MM.1S (cell line): ENCODE measurements around the gene RABGAP1L.

Experiments used
- DNase-seq: peaks from one replicate; pipeline ENCODE4 v3.0.0-alpha.2; 2015
- H2AFZ ChIP-seq: fragments of 300-600 bp; sonication (generic); 2 replicates; pipeline ENCODE4 v1.6.0; 2016; ENCODE audit warnings: antibody characterized with exemption, low read length
- H3F3A ChIP-seq: fragments of 300-600 bp; sonication (generic); 2 replicates; pipeline ENCODE4 v1.6.1; 2016; ENCODE audit warnings: mild to moderate bottlenecking, antibody characterized with exemption, low read length, moderate library complexity, mixed read lengths; ENCODE audit not compliant: insufficient read depth
- H3K27ac ChIP-seq: fragments of 300-600 bp; sonication (generic); 2 replicates; pipeline ENCODE4 v1.5.1; 2016; ENCODE audit warnings: mild to moderate bottlenecking, low read length
- H3K27me3 ChIP-seq: fragments of 300-600 bp; sonication (generic); replicated peaks from 2 replicates; pipeline ENCODE4 v1.6.0; 2016; ENCODE audit warnings: low read length; ENCODE audit not compliant: insufficient read depth
- H3K36me3 ChIP-seq: fragments of 300-600 bp; sonication (generic); replicated peaks from 2 replicates; pipeline ENCODE4 v1.6.1; 2016; ENCODE audit warnings: mild to moderate bottlenecking, low read length, mixed read lengths; ENCODE audit not compliant: insufficient read depth
- H3K4me1 ChIP-seq: fragments of 300-600 bp; sonication (generic); 2 replicates; pipeline ENCODE4 v1.6.1; 2016; ENCODE audit warnings: low read length, mixed read lengths
- H3K4me2 ChIP-seq: fragments of 300-600 bp; sonication (generic); 2 replicates; pipeline ENCODE4 v1.6.0; 2016; ENCODE audit warnings: low read depth, low read length
- H3K4me3 ChIP-seq: fragments of 300-600 bp; sonication (generic); 2 replicates; pipeline ENCODE4 v1.5.1; 2016; ENCODE audit warnings: low read length, mixed read lengths
- H3K79me2 ChIP-seq: fragments of 300-600 bp; sonication (generic); 2 replicates; pipeline ENCODE4 v1.6.1; 2016; ENCODE audit warnings: mixed run types, low read length, mixed read lengths
- H3K9ac ChIP-seq: fragments of 300-600 bp; sonication (generic); 2 replicates; pipeline ENCODE4 v1.6.1; 2016; ENCODE audit warnings: low read length, mixed read lengths
- H3K9me2 ChIP-seq: fragments of 300-600 bp; sonication (generic); replicated peaks from 2 replicates; pipeline ENCODE4 v1.6.1; 2016; ENCODE audit warnings: mild to moderate bottlenecking, low read length, mixed read lengths; ENCODE audit not compliant: insufficient read depth
- H3K9me3 ChIP-seq: fragments of 300-600 bp; sonication (generic); replicated peaks from 2 replicates; pipeline ENCODE4 v1.6.1; 2016; ENCODE audit warnings: mild to moderate bottlenecking, low read length, mixed read lengths; ENCODE audit not compliant: insufficient read depth
- H4K20me1 ChIP-seq: fragments of 300-600 bp; sonication (generic); 2 replicates; pipeline ENCODE4 v1.6.1; 2016; ENCODE audit warnings: mild to moderate bottlenecking, low read length, moderate library complexity, mixed read lengths; ENCODE audit not compliant: insufficient read depth
- EZH2 ChIP-seq: fragments of 300-600 bp; sonication (generic); optimal IDR thresholded peaks from 2 replicates; pipeline ENCODE3; 2017; ENCODE audit warnings: low read depth, mild to moderate bottlenecking, antibody characterized with exemption, low read length, mixed read lengths
- EZH2phosphoT487 ChIP-seq: fragments of 300-600 bp; sonication (generic); IDR thresholded peaks from 2 replicates; pipeline ENCODE4 v1.6.1; 2018; ENCODE audit warnings: antibody characterized with exemption, low read length
- TF ChIP-seq, protein P1 (sequence below): fragments of 300-600 bp; sonication (generic); IDR thresholded peaks from 2 replicates; pipeline ENCODE4 v1.5.1; 2016; ENCODE audit warnings: antibody characterized with exemption, low read length, mixed read lengths

The RABGAP1L gene

DNA sequence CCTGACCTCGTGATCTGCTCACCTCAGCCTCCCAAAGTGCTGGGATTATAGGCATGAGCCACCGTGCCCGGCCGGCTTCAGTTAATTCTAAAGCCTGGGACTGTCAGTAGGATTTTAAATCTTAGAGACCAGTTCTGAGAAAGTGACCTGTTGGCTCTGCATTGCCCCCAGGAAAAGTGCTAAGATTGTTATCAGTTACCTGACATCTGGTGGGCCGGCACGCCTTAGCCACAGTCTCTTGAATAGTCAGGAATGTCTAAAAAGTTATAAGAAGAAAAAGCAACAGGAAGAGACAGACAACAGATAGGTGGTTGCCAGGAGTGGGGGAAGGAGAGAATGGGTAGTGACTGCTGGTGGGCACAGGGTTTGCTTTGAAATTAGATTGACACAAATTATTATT, 35.1 kb downstream of the RABGAP1L start:
- no peak for DNase-seq
- peaks cover 26% of the 10 kb centered on the region for H3K4me1 ChIP-seq
- TF ChIP-seq EZH2 (no peak), EZH2phosphoT487 (no peak)
- TF ChIP-seq, protein P1, sequence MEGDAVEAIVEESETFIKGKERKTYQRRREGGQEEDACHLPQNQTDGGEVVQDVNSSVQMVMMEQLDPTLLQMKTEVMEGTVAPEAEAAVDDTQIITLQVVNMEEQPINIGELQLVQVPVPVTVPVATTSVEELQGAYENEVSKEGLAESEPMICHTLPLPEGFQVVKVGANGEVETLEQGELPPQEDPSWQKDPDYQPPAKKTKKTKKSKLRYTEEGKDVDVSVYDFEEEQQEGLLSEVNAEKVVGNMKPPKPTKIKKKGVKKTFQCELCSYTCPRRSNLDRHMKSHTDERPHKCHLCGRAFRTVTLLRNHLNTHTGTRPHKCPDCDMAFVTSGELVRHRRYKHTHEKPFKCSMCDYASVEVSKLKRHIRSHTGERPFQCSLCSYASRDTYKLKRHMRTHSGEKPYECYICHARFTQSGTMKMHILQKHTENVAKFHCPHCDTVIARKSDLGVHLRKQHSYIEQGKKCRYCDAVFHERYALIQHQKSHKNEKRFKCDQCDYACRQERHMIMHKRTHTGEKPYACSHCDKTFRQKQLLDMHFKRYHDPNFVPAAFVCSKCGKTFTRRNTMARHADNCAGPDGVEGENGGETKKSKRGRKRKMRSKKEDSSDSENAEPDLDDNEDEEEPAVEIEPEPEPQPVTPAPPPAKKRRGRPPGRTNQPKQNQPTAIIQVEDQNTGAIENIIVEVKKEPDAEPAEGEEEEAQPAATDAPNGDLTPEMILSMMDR = no peak
- H3K9me3 ChIP-seq = no peaks in the 10 kb centered on the region
- no peak overlapping the region for H3K4me2 ChIP-seq
- H3K4me3 ChIP-seq = no peak overlapping the region
- H3K27ac ChIP-seq = no peak overlapping the region
- H3K27me3 ChIP-seq = no peaks in the 10 kb centered on the region
- H3F3A ChIP-seq = peaks cover 5% of the 10 kb centered on the region
- H3K9ac ChIP-seq = no peak overlapping the region
- no peak overlapping the region for H2AFZ ChIP-seq
- peaks cover 47% of the 10 kb centered on the region for H3K79me2 ChIP-seq
- H3K36me3 ChIP-seq = no peaks in the 10 kb centered on the region
- no peaks in the 10 kb centered on the region for H4K20me1 ChIP-seq
- H3K9me2 ChIP-seq = no peaks in the 10 kb centered on the region

GRCh38 chr1:174197088-174197487, 37.8 kb downstream of the RABGAP1L start:
- peaks cover 28% of the 10 kb centered on the region for H3K4me1 ChIP-seq
- H3K27me3 ChIP-seq = no peaks in the 10 kb centered on the region
- H3K9ac ChIP-seq = peak overlapping the region; percentile 36
- H3K9me2 ChIP-seq = no peaks in the 10 kb centered on the region
- H3K4me3 ChIP-seq = peak overlapping the region; percentile 35
- H3K9me3 ChIP-seq = no peaks in the 10 kb centered on the region
- H4K20me1 ChIP-seq = no peaks in the 10 kb centered on the region
- no peak for DNase-seq
- H3K4me2 ChIP-seq = peak overlapping the region; percentile 67
- H3K27ac ChIP-seq = peak overlapping the region; percentile 60; the same call in 1 of the 2 replicates
- peak overlapping the region; percentile 37 for H2AFZ ChIP-seq
- peaks cover 34% of the 10 kb centered on the region for H3K79me2 ChIP-seq
- H3K36me3 ChIP-seq = no peaks in the 10 kb centered on the region
- TF ChIP-seq, protein P1 = no peak
- TF ChIP-seq EZH2 = no peak
- TF ChIP-seq EZH2phosphoT487 = no peak
- H3F3A ChIP-seq = peaks cover 5% of the 10 kb centered on the region

DNA sequence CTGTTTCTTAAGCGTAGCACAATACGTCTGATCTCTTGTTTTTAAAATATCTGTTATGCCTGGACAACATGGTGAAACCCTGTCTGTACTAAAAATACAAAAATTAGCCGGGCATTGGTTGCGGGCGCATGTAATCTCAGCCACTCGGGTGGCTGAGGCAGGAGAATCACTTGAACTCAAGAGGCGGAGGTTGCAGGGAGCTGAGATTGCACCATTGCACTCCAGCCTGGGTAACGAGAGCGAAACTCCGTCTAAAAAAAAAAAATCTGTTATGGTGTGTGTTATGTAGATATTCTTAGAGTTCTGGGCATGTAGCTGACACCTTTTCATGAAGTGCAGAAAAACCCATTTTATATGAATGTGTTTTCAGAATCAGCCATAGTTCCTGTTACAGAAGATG, 38.2 kb downstream of the RABGAP1L start:
- TF ChIP-seq, protein P1 = no peak
- TF ChIP-seq EZH2phosphoT487 (no peak), EZH2 (no peak)
- DNase-seq = peak; percentile 78
- peak overlapping the region; percentile 35 for H3K4me3 ChIP-seq
- H3K9me3 ChIP-seq = no peaks in the 10 kb centered on the region
- no peaks in the 10 kb centered on the region for H3K9me2 ChIP-seq
- no peaks in the 10 kb centered on the region for H3K27me3 ChIP-seq
- peak overlapping the region; percentile 36; the same call in 1 of the 2 replicates for H3K9ac ChIP-seq
- H3F3A ChIP-seq = peaks cover 5% of the 10 kb centered on the region
- H3K4me1 ChIP-seq = peaks cover 28% of the 10 kb centered on the region
- H3K79me2 ChIP-seq = peaks cover 34% of the 10 kb centered on the region
- peak overlapping the region; percentile 60; the same call in 1 of the 2 replicates for H3K27ac ChIP-seq
- no peaks in the 10 kb centered on the region for H3K36me3 ChIP-seq
- H2AFZ ChIP-seq = peak overlapping the region; percentile 37
- H3K4me2 ChIP-seq = peak overlapping the region; percentile 67
- no peaks in the 10 kb centered on the region for H4K20me1 ChIP-seq
